ENCODE data around the gene HSP90B1. TPM values are rescaled to one million over a fixed set of nuclear protein-coding genes. Genes with fewer than 3 reads are reported as not detected.

HSP90B1 gene
- total RNA-seq, 1 experiment from 2014 or later = 534 TPM

GRCh38 chr12:103936679-103937078 is 6.5 kb downstream of the HSP90B1 start:
- Histone ChIP-seq H3K4me1 (replicated peaks; ENCODE audit: insufficient read depth) (peaks cover 19% of the 10 kb centered on the region), H3K36me3 (ENCODE audit: low read depth) (peaks cover 92% of the 10 kb centered on the region), H3F3A (ENCODE audit: insufficient read depth, low read depth) (peaks cover 62% of the 10 kb centered on the region), H3K9me2 (ENCODE audit: insufficient read depth) (no peaks in the 10 kb centered on the region), H3K9me3 (ENCODE audit: insufficient read depth, low read depth) (no peaks in the 10 kb centered on the region), H3K4me3 (no peak overlapping the region), H3K79me2 (ENCODE audit: low read depth) (peaks cover 62% of the 10 kb centered on the region), H3K27ac (no peak overlapping the region), H2AFZ (no peak overlapping the region), H3K27me3 (ENCODE audit: insufficient read depth, low read depth) (no peaks in the 10 kb centered on the region), H4K20me1 (ENCODE audit: insufficient read depth) (peaks cover 70% of the 10 kb centered on the region), H3K4me2 (no peak overlapping the region)
- no peak for TF ChIP-seq EZH2 (IDR thresholded peaks at IDR 0.05; ENCODE audit: low read depth)
- no peak for TF ChIP-seq CTCF (conservative IDR thresholded peaks at IDR 0.05)
- intact Hi-C loops (cut with micrococcal nuclease; ENCODE audit: unreplicated experiment) = no loop called here
- ChIA-PET POLR2A (ENCODE audit: unreplicated experiment) (no interaction called here), CTCF (no interaction called here)
- no peak for DNase-seq
- BruUV-seq (replicated peaks) = no TSS peak

GRCh38 chr12:103944964-103945363 is 14.8 kb downstream of the HSP90B1 start:
- intact Hi-C loops (cut with micrococcal nuclease; ENCODE audit: unreplicated experiment) = loop anchor here (10.0 kb wide), 1 partner anchor 1200 kb away; no protein-coding TSS in a partner anchor
- peaks cover 27% of the 10 kb centered on the region for H4K20me1 ChIP-seq (ENCODE audit: insufficient read depth)
- no TSS peak for BruUV-seq (replicated peaks)

GRCh38 chr12:103947871-103948555 is 17.8 kb downstream of the HSP90B1 start:
- Histone ChIP-seq H3K27me3 (ENCODE audit: insufficient read depth, low read depth) (no peaks in the 10 kb centered on the region), H3K9me2 (ENCODE audit: insufficient read depth) (no peaks in the 10 kb centered on the region), H4K20me1 (ENCODE audit: insufficient read depth) (peaks cover 11% of the 10 kb centered on the region; the same call in 1 of the 2 replicates), H3K9me3 (ENCODE audit: insufficient read depth, low read depth) (no peaks in the 10 kb centered on the region), H3K4me2 (no peak overlapping the region), H3K36me3 (ENCODE audit: low read depth) (peaks cover 72% of the 10 kb centered on the region), H2AFZ (no peak overlapping the region), H3K79me2 (ENCODE audit: low read depth) (no peaks in the 10 kb centered on the region), H3K27ac (no peak overlapping the region; the same call in 1 of the 2 replicates), H3F3A (ENCODE audit: insufficient read depth, low read depth) (peaks cover 96% of the 10 kb centered on the region), H3K4me3 (no peak overlapping the region), H3K4me1 (replicated peaks; ENCODE audit: insufficient read depth) (no peaks in the 10 kb centered on the region)
- POLR2A ChIA-PET (ENCODE audit: unreplicated experiment) = no interaction called here
- BruUV-seq (replicated peaks) = no TSS peak
- peak in 1 of 2 experiments; percentile 22 for DNase-seq
- TF ChIP-seq EZH2 (IDR thresholded peaks at IDR 0.05; ENCODE audit: low read depth) (no peak), CTCF (conservative IDR thresholded peaks at IDR 0.05) (no peak)
- CTCF ChIA-PET = no interaction called here
- intact Hi-C loops (cut with micrococcal nuclease; ENCODE audit: unreplicated experiment) = loop anchor here (10.0 kb wide), 1 partner anchor 1197 kb away; no protein-coding TSS in a partner anchor

More at GRCh38 chr12:103944964-103945363, 14.8 kb downstream of the HSP90B1 start:
- no peaks in the 10 kb centered on the region for H3K9me3 ChIP-seq (ENCODE audit: insufficient read depth, low read depth)
- H3K36me3 ChIP-seq (ENCODE audit: low read depth) = peaks cover 76% of the 10 kb centered on the region
- peak in 1 of 2 experiments; percentile 32 for DNase-seq
- ChIA-PET POLR2A (ENCODE audit: unreplicated experiment) (no interaction called here), CTCF (no interaction called here)
- no peaks in the 10 kb centered on the region for H3K27me3 ChIP-seq (ENCODE audit: insufficient read depth, low read depth)
- no peak overlapping the region for H2AFZ ChIP-seq
- no peaks in the 10 kb centered on the region for H3K79me2 ChIP-seq (ENCODE audit: low read depth)
- TF ChIP-seq CTCF (conservative IDR thresholded peaks at IDR 0.05) = no peak
- TF ChIP-seq EZH2 (IDR thresholded peaks at IDR 0.05; ENCODE audit: low read depth) = no peak
- no peaks in the 10 kb centered on the region for H3K4me1 ChIP-seq (replicated peaks; ENCODE audit: insufficient read depth)
- H3K27ac ChIP-seq = no peak overlapping the region
- no peaks in the 10 kb centered on the region for H3K9me2 ChIP-seq (ENCODE audit: insufficient read depth)
- no peak overlapping the region for H3K4me3 ChIP-seq
- H3K4me2 ChIP-seq = no peak overlapping the region
- peaks cover 98% of the 10 kb centered on the region for H3F3A ChIP-seq (ENCODE audit: insufficient read depth, low read depth)
